GOT3 (cell line): ENCODE measurements around the gene FHIT.
"Not testable (repeated sequence)": the region's sequence is repeated elsewhere in the genome, so short reads cannot be mapped to it uniquely, and the experiment has no call there.

Experiments
- DNase-seq: peaks from one replicate; lab custom pipeline; 2025; ENCODE audit warnings: mixed read lengths; lab: John Stamatoyannopoulos, UW

The FHIT gene

DNA sequence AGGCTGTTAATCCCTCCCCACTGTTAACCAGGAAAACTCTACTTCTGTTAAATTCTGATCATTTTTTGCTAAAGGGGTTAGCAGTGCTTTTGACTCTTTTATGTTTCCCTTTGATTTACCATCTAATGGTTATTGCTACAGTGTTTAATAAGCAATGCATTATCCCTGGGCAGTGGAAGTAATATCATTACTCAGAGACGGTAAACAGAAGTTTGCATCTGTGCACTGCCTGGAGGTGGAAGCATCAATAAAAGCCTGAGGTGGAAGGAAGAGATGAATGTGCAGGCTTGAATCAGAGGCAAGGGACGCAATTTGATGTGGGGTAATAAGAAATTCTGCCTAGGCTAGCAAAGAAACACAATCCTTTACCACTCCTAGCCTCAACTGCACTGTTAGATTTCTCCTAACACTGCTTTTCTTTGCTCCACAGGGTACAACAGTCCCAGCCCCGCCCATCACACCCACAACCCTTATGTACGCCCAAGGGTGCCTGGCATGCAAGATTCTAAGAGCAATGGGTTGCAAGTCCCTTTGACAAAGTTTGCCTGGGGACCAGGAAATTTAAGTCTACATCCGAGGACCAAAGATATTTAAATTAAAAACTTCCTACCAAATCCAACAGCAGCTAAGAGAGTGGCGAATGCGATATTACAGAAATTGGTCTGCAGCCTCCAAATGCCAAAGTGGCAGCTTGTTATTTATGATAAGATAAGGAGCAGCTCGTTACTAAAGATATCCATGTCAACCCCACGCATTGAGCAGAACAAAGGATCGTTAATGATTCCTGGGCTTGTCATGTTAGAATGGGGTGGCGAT is 261.4 kb downstream of the FHIT start:
- DNase-seq: no peak

DNA sequence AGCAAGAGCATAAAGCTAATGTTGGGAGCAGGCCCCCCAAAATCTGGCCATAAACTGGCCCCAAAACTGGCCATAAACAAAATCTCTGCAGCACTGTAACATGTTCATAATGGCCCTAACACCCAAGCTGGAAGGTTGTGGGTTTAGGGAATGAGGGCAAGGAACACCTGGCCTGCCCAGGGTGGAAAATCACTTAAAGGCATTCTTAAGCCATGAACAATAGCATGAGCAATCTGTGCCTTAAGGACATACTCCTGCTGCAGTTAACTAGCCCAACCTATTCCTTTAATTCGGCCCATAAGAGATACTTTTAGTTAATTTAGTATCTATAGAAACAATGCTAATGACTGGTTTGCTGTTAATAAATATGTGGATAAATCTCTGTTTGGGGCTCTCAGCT is 264.1 kb downstream of the FHIT start:
- not testable (repeated sequence) for DNase-seq

DNA sequence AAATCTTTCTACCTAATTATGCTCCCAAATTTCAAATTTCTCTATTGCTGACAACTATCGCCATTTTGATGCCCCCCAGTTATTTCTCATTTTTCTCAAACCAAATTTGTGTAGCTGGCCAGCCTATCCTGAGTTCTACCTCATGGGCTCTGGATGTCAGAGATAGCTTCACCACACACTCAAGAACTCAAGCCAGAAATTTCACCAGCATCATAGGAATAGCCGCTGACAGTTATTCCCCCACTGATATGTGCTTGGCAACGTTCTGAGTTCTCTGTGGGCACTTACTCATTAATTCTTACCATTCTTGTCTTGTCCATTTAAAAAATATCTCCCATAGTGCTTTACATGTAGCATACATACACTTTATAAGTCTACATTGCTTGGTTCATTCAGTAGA is 264.7 kb downstream of the FHIT start:
- no peak for DNase-seq

DNA sequence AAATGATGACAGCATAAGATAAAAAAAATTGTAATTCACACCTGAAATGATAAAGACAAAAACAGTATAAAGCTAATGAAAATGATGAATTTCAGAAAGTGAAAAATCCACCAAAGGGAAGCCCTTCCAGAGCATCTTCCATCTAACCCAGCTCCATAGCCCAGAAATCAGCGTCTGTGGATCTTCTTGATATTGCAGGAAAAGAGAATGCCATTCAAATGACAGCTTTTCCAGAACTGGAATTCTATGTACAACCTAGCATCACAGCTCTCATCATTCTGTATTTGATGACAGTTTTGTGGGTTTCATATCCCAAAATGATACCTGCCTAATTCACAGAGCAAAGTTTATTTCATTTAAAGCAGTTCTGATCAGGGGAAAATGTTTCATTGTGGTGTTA is 267.3 kb downstream of the FHIT start:
- DNase-seq: no peak

DNA sequence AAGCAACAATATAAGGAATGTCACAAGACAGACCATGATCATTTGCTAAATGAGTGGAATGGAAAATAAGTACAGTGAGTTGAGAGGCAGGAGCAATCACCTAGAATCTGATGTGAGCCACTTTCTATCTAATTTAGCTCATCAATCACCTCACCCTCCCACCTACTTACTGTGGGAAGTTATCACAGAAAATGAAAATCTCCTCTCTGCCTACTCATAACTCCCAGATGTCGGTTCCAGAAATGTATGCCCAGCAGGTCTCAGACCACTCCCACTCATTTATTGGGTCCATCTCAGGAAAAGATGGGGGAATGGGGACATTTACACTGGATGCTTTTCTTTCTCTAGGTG is 270.9 kb downstream of the FHIT start:
- no peak for DNase-seq

DNA sequence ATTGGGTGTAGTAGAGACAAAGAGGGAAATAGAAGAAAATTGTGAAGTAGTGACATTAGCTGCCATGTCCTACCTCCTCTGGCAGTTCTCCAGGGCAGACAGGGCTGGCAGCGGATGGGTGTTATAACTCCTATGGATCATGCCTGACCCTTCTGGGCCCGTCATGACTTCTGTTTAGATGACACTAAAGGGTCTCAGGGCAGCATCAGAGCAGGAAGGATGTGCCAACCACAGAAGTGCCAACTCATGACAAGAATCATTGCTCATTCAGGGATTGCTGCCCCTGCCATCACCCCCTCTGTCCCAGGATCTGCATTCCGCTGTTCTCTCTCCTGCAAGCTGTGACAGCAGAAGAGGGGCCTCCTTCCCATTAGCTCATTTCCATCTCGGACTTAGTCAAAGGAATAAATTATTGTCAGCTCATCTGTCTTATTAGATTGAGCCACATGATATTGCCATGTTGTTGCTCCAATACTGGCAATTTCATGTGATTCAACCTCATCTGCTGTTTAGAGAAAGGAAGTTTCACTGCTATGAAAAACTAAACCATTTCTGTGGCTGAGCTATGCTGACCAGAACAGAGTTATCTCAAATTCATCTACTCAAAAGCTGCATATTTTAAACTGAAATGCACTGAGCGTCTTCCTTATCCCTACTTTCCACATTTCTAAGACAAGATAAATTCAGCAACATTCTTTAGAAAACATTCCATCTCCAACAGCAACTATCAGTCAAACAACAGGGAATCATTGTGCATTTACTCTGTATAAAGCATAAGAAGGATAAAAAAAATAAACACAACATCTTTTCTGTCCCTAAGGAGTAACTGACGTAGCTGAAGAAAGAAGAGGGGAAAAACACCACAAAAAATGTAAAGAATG is 271.6 kb downstream of the FHIT start:
- DNase-seq: no peak

DNA sequence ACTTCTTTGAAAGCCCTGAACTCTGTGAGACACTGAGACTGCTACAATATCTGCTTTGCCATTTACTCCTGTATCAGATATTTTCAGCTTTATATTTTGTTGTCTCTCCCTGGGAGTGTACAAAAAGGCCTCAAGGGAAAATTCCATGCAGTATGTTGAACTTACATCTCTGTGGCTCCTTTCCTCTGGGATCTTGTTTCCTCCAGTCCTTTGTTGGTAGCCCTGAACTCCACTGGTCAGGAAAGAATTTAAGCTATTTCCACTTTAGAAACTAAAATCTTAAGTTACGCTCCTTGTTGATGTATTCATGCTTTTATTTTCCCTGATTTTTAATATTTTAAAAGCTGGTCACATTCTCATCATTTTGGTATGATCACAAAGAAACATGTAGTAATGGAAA is 277.9 kb downstream of the FHIT start:
- no peak for DNase-seq

DNA sequence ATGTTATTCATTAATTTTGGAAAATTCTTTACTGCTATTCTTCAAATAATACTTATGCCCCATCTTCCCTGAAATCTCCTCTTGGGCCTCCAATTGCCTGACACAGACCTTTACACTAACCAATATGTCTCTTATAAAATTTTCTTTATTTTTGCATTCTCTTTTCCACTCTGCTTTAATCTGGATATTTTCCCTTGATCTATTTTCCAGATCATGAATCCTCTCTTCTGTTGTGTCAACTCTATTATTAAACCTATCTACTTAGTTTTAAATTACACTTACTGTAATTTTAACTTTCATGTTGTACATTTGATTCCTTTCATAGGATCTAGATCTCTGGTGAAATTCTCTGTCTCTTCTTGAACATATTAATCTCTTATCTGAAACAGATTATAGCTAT is 278.7 kb downstream of the FHIT start:
- DNase-seq: no peak

DNA sequence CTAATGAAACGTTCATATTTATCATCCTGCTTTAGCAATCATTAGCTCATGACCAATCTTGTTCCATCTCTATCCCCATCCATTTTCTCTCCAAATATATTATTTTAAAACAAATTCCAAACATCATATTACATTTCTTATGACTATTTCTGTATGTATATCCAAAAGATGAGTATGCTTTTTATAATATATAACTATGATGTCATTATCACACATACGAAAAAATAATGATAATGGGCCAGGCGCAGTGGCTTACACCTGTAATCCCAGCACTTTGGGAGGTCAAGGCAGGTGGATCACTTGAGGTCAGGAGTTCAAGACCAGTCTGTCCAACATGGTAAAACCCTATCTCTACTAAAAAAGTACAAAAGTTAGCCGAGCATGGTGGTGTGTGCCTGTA is 280.4 kb downstream of the FHIT start:
- DNase-seq: no peak

DNA sequence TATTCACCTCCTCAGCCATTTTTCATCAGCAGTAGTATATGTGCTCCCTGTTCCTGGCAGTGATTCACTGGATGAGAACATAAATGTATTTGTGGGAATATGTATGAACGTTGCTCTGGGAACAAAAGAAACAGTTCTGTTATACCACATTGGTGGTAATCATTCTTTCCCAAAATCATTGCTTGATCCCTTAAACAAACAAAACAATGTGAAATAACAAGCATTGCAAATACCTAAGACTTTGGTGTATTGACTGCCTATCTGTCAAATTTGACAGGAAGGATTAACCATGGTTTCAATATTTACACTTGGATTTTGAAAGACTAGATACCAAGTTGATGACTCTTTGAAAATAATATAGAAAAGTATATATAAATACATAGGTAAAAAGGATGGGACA is 284.1 kb downstream of the FHIT start:
- no peak for DNase-seq

DNA sequence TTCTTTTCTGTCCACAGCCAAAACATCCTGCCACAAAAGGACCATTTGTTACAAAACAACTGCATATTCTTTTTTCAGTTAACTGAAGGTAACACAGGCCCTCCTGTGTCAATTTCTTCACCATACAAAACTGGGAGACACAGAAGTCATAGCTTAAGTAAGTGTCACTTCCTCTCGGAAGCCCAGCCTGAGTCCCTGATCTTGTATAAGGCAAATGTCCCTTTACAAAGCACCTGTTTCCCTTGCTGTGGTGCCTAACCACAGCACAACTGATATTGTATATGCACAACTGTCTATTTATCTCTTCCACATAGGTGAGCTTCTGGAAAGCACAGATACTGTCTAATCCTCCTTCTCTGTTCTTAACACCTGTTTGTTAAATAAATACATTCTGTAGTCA is 293.7 kb downstream of the FHIT start:
- DNase-seq: no peak

DNA sequence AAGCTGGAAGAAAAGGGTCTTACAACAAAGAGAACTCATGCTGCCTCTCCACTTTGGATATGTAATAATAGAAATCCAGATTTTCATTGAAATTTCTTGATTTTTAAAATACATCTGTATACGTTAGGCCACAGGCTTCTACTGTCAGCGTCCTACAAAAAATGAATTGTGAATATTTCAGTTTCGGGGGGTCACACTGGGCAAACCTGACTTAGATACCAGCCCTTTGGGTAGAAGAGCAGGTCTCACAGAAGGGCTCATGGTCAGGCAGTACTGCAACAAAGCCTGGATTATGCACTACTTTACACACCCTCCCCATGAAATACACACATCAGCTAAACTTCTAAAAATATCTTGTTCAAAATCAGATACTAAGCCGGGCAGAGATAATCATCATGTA is 294.5 kb downstream of the FHIT start:
- no peak for DNase-seq

DNA sequence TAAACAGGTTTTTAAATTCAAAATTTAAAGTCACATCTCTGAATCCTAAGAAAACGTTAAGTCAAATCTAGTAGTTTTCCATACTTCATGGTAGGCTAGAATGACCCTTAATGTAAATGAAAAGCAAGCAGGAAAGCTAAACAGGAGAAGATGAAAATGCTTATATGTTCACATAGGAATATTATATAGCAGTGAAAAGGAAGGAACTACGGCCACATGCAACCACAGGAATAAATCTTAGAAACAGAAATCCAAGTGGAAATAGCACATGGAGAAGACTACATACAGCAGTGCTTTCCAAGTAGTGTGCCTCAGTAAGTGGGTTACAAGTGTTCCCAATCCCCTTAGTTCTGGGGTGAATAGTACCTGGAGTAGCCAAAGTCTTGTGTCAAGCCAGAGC is 296.2 kb downstream of the FHIT start:
- no peak for DNase-seq

DNA sequence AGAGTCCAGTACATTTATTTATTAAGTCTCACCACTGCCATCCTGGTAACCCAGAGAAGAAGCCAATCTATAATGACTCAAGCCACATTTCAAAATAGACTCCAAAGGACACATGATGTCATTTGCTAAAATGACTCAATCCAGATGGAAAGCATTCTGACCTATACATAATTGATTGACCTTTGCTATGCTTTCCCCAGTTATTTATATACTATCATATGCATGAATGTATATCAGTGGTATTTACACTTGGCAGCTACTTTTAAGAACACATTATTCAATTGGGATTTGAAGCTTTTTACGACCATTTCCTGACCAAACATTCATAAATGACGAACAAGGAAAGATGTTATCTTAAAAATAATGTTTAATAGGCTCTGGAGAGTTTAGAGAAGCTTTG is 297.2 kb downstream of the FHIT start:
- DNase-seq: no peak

DNA sequence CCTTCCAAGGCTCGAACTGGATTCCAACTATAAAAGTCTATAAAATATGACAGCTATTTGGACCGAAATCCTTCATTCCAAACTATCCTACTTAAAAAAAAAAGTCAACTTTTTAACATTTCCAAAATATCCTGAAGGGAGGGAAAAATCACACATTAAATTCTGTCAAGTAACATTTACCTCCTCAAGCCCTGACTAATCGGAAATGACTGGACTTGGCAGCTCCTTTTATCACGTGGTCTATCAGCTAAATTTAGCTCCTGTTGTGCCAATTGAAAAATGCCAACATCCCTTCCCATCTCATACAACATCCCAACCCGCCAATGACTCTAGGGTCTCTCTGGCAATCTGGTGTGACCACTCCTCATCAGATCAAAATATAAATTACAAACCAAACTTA is 297.9 kb downstream of the FHIT start:
- no peak for DNase-seq

DNA sequence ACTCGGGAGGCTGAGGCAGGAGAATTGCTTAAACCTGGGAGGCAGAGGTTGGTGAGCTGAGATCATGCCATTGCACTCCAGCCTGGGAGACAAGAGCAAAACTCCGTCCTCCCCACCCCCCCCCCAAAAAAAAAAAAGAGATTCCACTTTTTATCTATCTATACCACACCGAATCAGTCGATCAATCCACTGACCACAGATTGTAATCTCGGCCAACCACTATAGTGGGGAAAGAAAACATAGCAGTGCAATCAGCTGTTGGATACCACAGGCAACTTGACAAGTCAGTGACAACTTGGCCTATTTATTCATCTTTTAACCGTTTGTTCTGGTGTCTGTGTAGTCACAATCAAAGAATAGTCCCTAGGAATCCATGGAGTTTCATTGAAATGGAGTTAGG is 299.2 kb downstream of the FHIT start:
- no peak for DNase-seq

DNA sequence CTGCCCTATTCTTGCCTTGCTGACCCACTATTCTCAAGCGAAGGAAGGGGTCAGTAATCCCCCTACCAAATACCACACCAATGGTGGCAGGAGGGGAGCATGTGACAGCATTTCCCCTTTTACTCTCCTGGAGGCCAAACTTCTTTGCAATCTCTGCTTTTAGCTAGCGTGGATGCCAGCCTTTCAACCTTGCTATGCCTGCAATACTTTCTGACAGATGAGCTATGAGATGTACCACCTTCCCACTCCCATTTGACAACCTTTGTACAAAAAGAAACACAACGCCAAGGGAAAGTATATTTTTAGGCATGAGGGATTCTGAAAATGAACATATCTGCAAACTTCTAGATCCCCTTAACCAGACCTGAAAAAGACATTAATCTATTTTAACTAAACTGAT is 302.1 kb downstream of the FHIT start:
- DNase-seq: no peak

DNA sequence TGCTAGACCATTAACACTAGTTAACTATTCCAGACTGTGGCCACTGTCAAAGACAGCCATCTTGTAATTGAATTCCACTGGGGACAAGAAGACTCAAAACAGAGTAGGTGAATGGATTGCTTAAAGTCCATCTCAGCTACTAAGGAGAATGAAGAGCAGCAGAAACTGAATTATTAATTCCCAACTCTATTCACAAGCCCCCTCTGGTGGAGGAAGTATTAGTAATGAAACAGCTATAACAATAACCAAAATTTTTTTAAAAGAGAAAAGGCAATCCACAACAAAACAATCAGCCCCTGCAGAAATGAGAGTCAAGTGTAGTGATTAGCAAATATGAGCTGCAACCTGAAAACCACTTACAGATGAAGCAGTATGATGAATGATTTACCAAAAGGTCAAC is 302.8 kb downstream of the FHIT start:
- DNase-seq: no peak

DNA sequence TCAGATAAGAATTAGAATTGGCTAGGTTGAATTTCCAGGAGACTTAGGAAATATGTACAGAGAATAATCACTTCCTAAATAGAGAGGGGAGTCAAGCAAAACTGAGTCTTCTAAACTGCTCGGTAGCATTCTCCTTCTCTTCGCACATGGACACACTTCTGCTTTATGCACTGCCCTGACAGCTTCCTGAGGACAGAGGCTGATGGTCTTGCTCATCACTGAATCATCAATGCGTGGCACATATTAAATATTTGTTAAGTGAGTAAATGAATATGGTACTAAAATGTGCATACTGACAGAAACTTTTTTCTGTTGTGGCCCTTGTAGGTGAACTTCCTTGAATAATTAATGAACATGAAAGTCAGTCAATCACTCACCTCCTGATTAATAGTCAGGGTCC is 315.5 kb downstream of the FHIT start:
- DNase-seq: no peak

DNA sequence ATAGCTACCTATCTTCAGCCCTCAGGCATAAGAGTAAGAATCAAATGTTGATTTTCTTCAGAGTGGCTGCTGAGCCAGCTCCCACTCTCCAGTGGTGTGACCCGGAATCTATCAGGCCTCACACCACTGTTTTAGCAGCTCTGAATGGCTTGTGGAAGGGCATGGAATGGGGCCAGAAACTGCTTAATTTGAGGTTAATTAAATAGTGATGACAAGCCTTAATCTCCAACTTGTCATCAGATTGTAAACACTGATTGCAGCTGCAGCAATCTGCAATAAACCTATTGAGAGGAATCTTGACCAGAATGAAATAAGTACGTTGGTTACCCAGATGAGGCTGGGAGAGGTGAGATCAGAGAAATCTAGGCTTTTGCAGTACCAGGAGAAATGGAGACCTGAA is 317.4 kb downstream of the FHIT start:
- no peak for DNase-seq

DNA sequence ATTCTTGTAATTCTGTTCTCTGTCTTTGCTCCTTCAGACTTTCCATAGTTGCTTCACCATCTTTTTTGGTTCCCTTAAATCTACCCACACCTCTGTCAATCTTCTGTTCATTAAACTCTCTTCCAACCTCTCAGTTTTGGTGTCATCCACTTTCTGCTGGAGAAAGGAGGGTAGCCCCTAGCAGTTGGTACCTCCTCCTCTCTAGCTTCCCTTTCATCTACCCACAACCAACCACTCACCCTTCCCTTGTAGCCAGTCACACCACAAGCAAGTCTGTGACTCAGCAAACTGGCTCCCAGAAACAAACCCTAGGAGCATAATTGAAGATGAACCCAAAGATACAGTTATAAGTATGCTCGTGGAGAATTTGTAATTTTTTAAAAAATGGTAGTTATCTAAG is 318.6 kb downstream of the FHIT start:
- DNase-seq: no peak

DNA sequence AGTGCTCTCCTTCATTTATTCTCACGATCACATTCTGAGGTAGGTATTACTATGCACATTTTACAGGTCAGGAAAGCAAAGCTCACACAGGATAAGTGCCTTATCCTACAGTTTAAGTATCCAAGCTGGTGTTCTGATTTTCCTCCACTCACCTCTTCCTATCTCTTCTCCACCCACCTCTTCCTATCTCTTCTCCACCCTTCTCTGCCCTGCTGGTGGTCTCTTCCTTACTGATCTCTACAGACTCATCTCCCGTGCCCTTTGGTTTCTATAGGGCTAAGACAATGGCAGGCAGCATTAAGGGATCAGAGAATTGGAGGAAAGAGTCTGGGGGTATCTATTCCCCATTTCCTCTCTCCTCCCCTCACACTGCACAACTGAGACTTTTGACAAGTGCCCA is 319.1 kb downstream of the FHIT start:
- no peak for DNase-seq

DNA sequence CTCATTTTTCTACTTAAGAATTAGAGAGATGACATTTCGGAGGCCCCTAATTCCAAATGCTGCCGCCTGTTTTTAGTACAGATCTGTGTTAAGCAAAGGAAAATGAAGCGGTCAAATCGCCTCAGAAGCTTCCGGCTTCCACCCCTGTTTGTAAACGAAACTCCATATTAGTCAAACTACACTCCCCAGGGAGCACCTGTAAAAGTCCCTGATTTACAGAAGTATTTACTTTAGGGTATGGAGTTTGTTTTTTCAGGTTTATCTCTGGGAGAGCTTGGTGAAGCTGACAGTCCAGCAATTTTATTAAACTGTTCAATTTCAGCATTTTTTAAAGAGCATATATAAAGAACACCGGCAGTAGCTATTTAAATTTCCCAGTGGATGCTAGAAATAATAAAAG is 319.8 kb downstream of the FHIT start:
- DNase-seq: no peak

DNA sequence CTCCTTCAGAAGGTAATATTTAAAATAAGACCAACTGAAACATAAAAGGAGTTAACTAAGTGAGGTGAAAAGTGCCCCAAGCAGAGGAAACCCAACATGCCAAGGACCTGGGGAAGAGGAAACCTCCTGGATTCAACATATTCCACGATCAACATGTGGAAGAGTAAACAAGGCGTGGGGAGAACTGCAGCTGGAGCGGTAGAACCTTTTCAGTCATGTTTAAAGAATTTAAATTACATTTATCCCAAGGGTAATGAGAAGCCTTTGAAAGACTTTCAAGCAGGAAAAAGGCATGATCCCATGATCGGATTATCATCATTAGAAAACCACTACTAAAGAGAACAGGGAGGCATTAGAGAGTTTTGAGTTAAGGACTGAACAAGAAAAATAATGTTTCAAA is 330.7 kb downstream of the FHIT start:
- no peak for DNase-seq
